ENCODE results near the gene EPM2AIP1. TPM values are rescaled to one million over a fixed set of nuclear protein-coding genes. Genes with fewer than 3 reads are reported as not detected.

EPM2AIP1 gene
- total RNA-seq, 1 experiment from 2014 or later = 8.7 TPM

GRCh38 chr3:36973139-36973538 lies 19.8 kb downstream of the EPM2AIP1 start (continued):
- no peak for TF ChIP-seq POLR2A (IDR thresholded peaks at IDR 0.05; ENCODE audit: borderline replicate concordance, extremely low read depth, insufficient read depth, insufficient read length)
- no peak for TF ChIP-seq TCF7L2 (IDR thresholded peaks at IDR 0.05; ENCODE audit: borderline replicate concordance, extremely low read depth, insufficient read depth, insufficient read length)
- no peak for TF ChIP-seq SRF (IDR thresholded peaks at IDR 0.05; ENCODE audit: low read depth)

GRCh38 chr3:36972163-36972562 lies 20.8 kb downstream of the EPM2AIP1 start:
- H3K9ac ChIP-seq (ENCODE audit: low read length) = no peak overlapping the region
- no peak overlapping the region for H3K4me2 ChIP-seq (ENCODE audit: low read length)
- H3K27me3 ChIP-seq (ENCODE audit: insufficient read depth, low read length) = no peaks in the 10 kb centered on the region
- H3K4me3 ChIP-seq (replicated peaks in 1 of 2; ENCODE audit: low read depth in 1 of 2, low read length in 2 of 2) = no peak overlapping the region
- CTCF ChIA-PET = interaction anchor here (1.6 kb wide), 1 partner anchor 14 kb away, joined by 5 read pairs; no protein-coding TSS in a partner anchor
- TF ChIP-seq SRF (IDR thresholded peaks at IDR 0.05; ENCODE audit: low read depth) (no peak), ZFX (IDR thresholded peaks at IDR 0.05) (no peak), RAD21 (IDR thresholded peaks at IDR 0.05; ENCODE audit: low read depth) (no peak), JUND (IDR thresholded peaks at IDR 0.05) (no peak), CEBPB (IDR thresholded peaks at IDR 0.05; ENCODE audit: low read depth) (no peak), FOSL1 (IDR thresholded peaks at IDR 0.05; ENCODE audit: low read depth) (no peak), POLR2AphosphoS5 (IDR thresholded peaks at IDR 0.05; ENCODE audit: low read depth, low read length) (no peak), ZBTB33 (IDR thresholded peaks at IDR 0.05; ENCODE audit: extremely low read depth, insufficient replicate concordance, low read length) (no peak), CTCF (IDR thresholded peaks at IDR 0.05 in 2 of 3, conservative IDR thresholded peaks at IDR 0.05 in 1 of 3; ENCODE audit: borderline replicate concordance in 1 of 3, insufficient read depth in 1 of 3, low read depth in 2 of 3, low read length in 2 of 3) (no peak), TCF7L2 (IDR thresholded peaks at IDR 0.05; ENCODE audit: borderline replicate concordance, extremely low read depth, insufficient read depth, insufficient read length) (no peak)
- H2AFZ ChIP-seq (ENCODE audit: low read depth, low read length, poor library complexity, severe bottlenecking) = no peak overlapping the region
- H3K4me1 ChIP-seq (ENCODE audit: control insufficient read depth in 1 of 2, insufficient read depth in 2 of 2, low read length in 2 of 2) = peaks cover 0 to 9% of the 10 kb centered on the region in 2 experiments; a peak in 2 of 4 replicates
- H4K20me1 ChIP-seq (ENCODE audit: insufficient read depth) = no peaks in the 10 kb centered on the region
- POLR2A ChIA-PET = no interaction called here
- H3K79me2 ChIP-seq (ENCODE audit: insufficient read depth, low read length) = no peaks in the 10 kb centered on the region
- ATAC-seq (no peak), DNase-seq (ENCODE audit: low read depth, low spot score) (no peak)
- BruUV-seq (replicated peaks) = no TSS peak
- intact Hi-C loops (cut with micrococcal nuclease) = no loop called here
- H3K27ac ChIP-seq (ENCODE audit: low read depth, low read length) = no peak overlapping the region
- H3K36me3 ChIP-seq (ENCODE audit: control insufficient read depth in 1 of 2, insufficient read depth in 2 of 2, low read length in 2 of 2) = no peaks in the 10 kb centered on the region
- no peaks in the 10 kb centered on the region for H3K9me3 ChIP-seq (ENCODE audit: control insufficient read depth in 1 of 2, insufficient read depth in 1 of 2, low read depth in 1 of 2, low read length in 2 of 2)
- H3K9me2 ChIP-seq (ENCODE audit: insufficient read depth) = no peaks in the 10 kb centered on the region
- RAD21 ChIA-PET (ENCODE audit: low non-redundant PET in 1 of 2, low total read pairs in 2 of 2, uncharacterized antibody in 2 of 2, unreplicated experiment in 2 of 2) = no interaction called here
